GM12878 (cell line): Measurements from ENCODE around the gene DDX54. TPM values are rescaled to one million over a fixed set of nuclear protein-coding genes. Genes with fewer than 3 reads are reported as not detected.

Experiments used
- ATAC-seq: fragments of 200-7000 bp; cut with Tn5 transposase; 3 replicates; pipeline ENCODE4 v1.9.1; 2020; ENCODE audit warnings: mild to moderate bottlenecking, moderate library complexity
- BruUV-seq: library from RNA; stranded (reverse); fragments of 400-500 nt; replicated peaks from 2 replicates; lab custom pipeline; 2021; lab: Mats Ljungman, UMichigan
- CTCF ChIA-PET: fragments of 300-600 bp; sonication (Branson Sonifier 250); formaldehyde crosslinking; extraction: SDS; loops from one replicate; lab custom pipeline; 2021; ENCODE audit warnings: inconsistent platforms; lab: Yijun Ruan, JAX
- POLR2A ChIA-PET: fragments of 350-600 bp; formaldehyde crosslinking; extraction: SDS; loops from one replicate; lab custom pipeline; 2021; ENCODE audit warnings: inconsistent platforms; lab: Charles Lee
- RAD21 ChIA-PET: fragments of 300-600 bp; sonication (Branson Sonifier 250); formaldehyde crosslinking; loops from one replicate; lab custom pipeline; 2023; ENCODE audit warnings: antibody characterized with exemption; ENCODE audit not compliant: unreplicated experiment; lab: Charles Lee
- SMC1A ChIA-PET: fragments of 300-600 bp; sonication (Branson Sonifier 250); formaldehyde crosslinking; loops from one replicate; lab custom pipeline; 2023; ENCODE audit not compliant: unreplicated experiment, uncharacterized antibody; lab: Charles Lee
- DNase-seq: peaks from one replicate; pipeline ENCODE4 v3.0.0-alpha.2; 2011; ENCODE audit warnings: low read depth, low spot score
- FAIRE-seq: peaks from 3 replicates; lab custom pipeline; 2011; peaks lifted over from hg19 to GRCh38; lab: Jason Lieb, UNC
- H2AFZ ChIP-seq: 2 replicates; pipeline ENCODE4 v1.6.0; 2011; ENCODE audit warnings: low read depth, low read length, control low read depth; ENCODE audit not compliant: control insufficient read depth
- H3K27ac ChIP-seq: 2 replicates; pipeline ENCODE4 v1.5.1; 2011; ENCODE audit warnings: control low read depth; ENCODE audit not compliant: control insufficient read depth, insufficient read depth
- H3K27me3 ChIP-seq, 2 experiments: replicated peaks in 1 of 2; 2 replicates each; pipeline versions ENCODE4 v1.6.0 to v1.6.1; 2011; ENCODE audit warnings: low read length in 1 of 2; ENCODE audit not compliant: control insufficient read depth in 2 of 2, insufficient read depth in 2 of 2
- H3K36me3 ChIP-seq, 2 experiments: 2 replicates each; pipeline ENCODE4 v1.5.1; 2011; ENCODE audit warnings: low read length in 1 of 2; ENCODE audit not compliant: control insufficient read depth in 2 of 2, insufficient read depth in 2 of 2
- H3K4me1 ChIP-seq: 2 replicates; pipeline ENCODE4 v1.6.1; 2011; ENCODE audit warnings: mild to moderate bottlenecking, low read length, moderate library complexity, mixed read lengths; ENCODE audit not compliant: control insufficient read depth, insufficient read depth
- H3K4me2 ChIP-seq: 2 replicates; pipeline ENCODE4 v1.6.0; 2011; ENCODE audit warnings: control low read depth; ENCODE audit not compliant: control insufficient read depth, insufficient read depth
- H3K4me3 ChIP-seq: fragments of 200-600 bp; sonication (generic); 2 replicates; pipeline ENCODE4 v1.5.1; 2016
- H3K79me2 ChIP-seq: 2 replicates; pipeline ENCODE4 v1.6.0; 2011; ENCODE audit warnings: low read length; ENCODE audit not compliant: control insufficient read depth, insufficient read depth
- H3K9ac ChIP-seq: 2 replicates; pipeline ENCODE4 v1.8.0; 2011; ENCODE audit warnings: low read length, control low read depth, mixed read lengths; ENCODE audit not compliant: control insufficient read depth, insufficient read depth
- H3K9me3 ChIP-seq: replicated peaks from 3 replicates; pipeline ENCODE4 v1.5.1; 2011; ENCODE audit warnings: mild to moderate bottlenecking, low read length; ENCODE audit not compliant: control insufficient read depth, insufficient read depth
- H4K20me1 ChIP-seq: 2 replicates; pipeline ENCODE4 v1.6.0; 2011; ENCODE audit not compliant: control insufficient read depth, insufficient read depth
- CBX3 ChIP-seq: fragments of 200-600 bp; sonication (generic); IDR thresholded peaks from 2 replicates; pipeline ENCODE4 v1.6.1; 2016; ENCODE audit warnings: low read depth, borderline replicate concordance
- EGR1 ChIP-seq, 2 experiments: IDR thresholded peaks; 1 replicate in 1 of 2; 2 replicates in 1 of 2; pipeline ENCODE4 v1.6.1; 2011 to 2012; ENCODE audit warnings: low read depth in 2 of 2, low read length in 2 of 2, borderline replicate concordance in 1 of 2, mild to moderate bottlenecking in 1 of 2, moderate library complexity in 1 of 2
- RAD21 ChIP-seq: IDR thresholded peaks from 2 replicates; pipeline ENCODE4 v1.6.1; 2011; ENCODE audit warnings: mild to moderate bottlenecking, low read depth, low read length, moderate library complexity; ENCODE audit not compliant: insufficient read depth
- SPI1 ChIP-seq: IDR thresholded peaks from 2 replicates; pipeline ENCODE4 v1.6.1; 2011; ENCODE audit warnings: low read depth, mild to moderate bottlenecking, low read length, moderate library complexity, borderline replicate concordance; ENCODE audit not compliant: insufficient read depth
- SREBF2 ChIP-seq: IDR thresholded peaks from 2 replicates; pipeline ENCODE4 v1.6.1; 2012; ENCODE audit warnings: mild to moderate bottlenecking, low read length
- WGBS: methylation state at CpG from one replicate; pipeline ENCODE4 v1.1.6; 2016; ENCODE audit warnings: low lambda C conversion rate; ENCODE audit not compliant: insufficient replicate concordance, insufficient coverage; ENCODE audit errors: missing lambda C conversion rate; 5-methylcytosine and 5-hydroxymethylcytosine counted together
- in situ Hi-C: fragments of 300-500 bp; cut with MboI; formaldehyde crosslinking; loops from 9 replicates; pipeline ENCODE4 v1.14.3; 2018; ENCODE audit warnings: mixed read lengths
- intact Hi-C: fragments of 100-400 bp; cut with micrococcal nuclease; formaldehyde crosslinking; loops from one replicate; pipeline ENCODE4 v1.14.2; 2022; ENCODE audit not compliant: unreplicated experiment
- polyA plus RNA-seq, 11 experiments: library from polyadenylated mRNA; depleted of rRNA in 4 of 11; unstranded in 6 of 11; stranded (reverse) in 5 of 11; fragments of >200 nt; fragmentation: Nextera tagmentation in 4 of 11; fragmentation: Illumina TruSeq in 1 of 11; extraction: Ambion mirVana in 4 of 11; extraction: Trizol in 1 of 11; gene quantifications; 1 replicate in 1 of 11; 2 replicates in 10 of 11; pipeline versions ENCODE4 v1.2.1 to v1.2.3, GENCODE V29; 2011 to 2016; ENCODE audit warnings: inconsistent platforms in 2 of 11, missing spikeins in 2 of 11, low read depth in 1 of 11
- total RNA-seq, 4 experiments: library from RNA; depleted of rRNA in 3 of 4; stranded (reverse); fragments of >200 nt in 3 of 4; fragmentation: Illumina TruSeq in 1 of 4; extraction: Trizol in 1 of 4; gene quantifications; 2 replicates each; pipeline versions ENCODE4 v1.2.1 to v1.2.3, GENCODE V29; 2013 to 2021
- TF ChIP-seq, protein P1 (sequence below): fragments of 450-650 bp; IDR thresholded peaks from 2 replicates; pipeline ENCODE4 v1.6.1; 2017; ENCODE audit warnings: low read depth, mild to moderate bottlenecking, moderate library complexity

The DDX54 gene
- total and polyA plus RNA-seq, 10 of the 15 experiments (the other 5 are each of a cell fraction or from before 2014, with no cell fraction given): 1.9 to 115 (median 56.3) TPM

DNA sequence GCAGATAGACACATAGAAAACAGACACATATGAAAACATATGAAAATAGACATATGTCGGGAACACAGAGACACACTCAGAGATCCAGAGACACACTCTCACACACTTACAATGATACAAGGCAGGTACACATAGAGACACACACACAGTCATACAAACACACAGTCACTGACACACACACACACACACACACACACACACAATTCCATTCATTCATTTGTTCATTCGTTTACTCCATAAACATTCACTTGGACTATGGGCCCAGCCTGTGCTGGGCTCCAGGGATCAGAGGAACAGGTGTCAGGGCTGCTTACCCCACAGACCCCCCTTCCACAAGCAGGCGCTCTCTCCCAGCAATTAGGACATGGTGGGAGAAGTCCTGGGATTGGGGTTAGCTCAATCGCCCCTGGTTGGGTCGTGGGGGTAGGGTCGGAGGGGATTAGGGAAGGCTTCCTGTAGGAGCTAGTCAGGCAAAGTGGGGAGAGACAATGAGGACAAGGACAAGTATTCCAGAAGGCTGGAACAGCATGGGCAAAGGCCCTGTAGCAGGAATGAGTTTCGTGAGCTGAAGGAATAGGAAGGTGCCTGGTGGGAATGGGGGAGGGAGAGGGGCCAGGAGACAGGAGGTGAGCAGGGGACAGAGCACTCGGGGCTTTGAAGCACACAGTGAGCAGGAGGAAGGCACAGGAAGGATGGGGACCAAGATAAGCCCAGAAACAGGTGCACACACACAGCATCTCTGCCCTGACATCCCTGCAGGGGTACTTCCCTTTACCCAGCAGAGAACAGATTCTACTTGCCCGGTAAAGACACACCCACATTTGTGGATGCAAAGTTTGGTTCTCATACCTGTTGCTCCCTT is 56.2 kb downstream of the DDX54 start (continued):
- TF ChIP-seq EGR1 (IDR thresholded peaks at IDR 0.05; ENCODE audit: borderline replicate concordance in 1 of 2, low read depth in 2 of 2, low read length in 2 of 2): no peak

DNA sequence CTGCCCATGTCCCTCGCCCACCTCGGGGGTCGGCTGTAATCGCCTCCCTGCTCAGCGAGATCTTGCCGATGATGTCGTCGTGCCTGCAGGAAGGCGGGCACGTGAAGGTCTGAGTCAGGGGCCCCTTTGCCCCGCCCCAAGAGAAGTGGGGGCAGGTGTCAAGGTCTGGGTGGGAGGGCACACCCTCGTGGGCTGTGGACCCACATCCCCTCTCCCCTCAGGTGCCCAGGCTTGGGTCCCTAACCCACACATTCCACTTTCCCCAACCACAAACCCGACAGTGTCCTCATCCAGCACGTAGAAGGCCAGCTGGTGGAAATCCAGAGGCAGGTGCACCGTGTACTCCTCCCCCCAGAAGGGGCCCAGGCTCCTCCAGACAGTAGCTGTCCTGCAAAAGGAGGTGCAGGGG is 57.5 kb downstream of the DDX54 start:
- Histone ChIP-seq H3K9ac (no peak overlapping the region), H3K27me3 (no peaks in the 10 kb centered on the region), H3K4me1 (peaks cover 3% of the 10 kb centered on the region; the same call in 1 of the 2 replicates), H2AFZ (no peak overlapping the region), H3K4me2 (no peak overlapping the region), H3K4me3 (no peak overlapping the region), H4K20me1 (no peaks in the 10 kb centered on the region), H3K9me3 (no peaks in the 10 kb centered on the region; the same call in 2 of the 3 replicates), H3K79me2 (no peaks in the 10 kb centered on the region), H3K36me3 (no peaks in the 10 kb centered on the region), H3K27ac (no peak overlapping the region)
- intact Hi-C loops (no loop called here), in situ Hi-C loops (no loop called here)
- no TSS peak for BruUV-seq
- FAIRE-seq: no peak
- no peak for DNase-seq
- ChIA-PET RAD21 (interaction anchor here (0.5 kb wide), 1 partner anchor 38 kb away, joined by 3 read pairs; no protein-coding TSS in a partner anchor), SMC1A (interaction anchor here (0.9 kb wide), 1 partner anchor 25 kb away, joined by 3 read pairs; no protein-coding TSS in a partner anchor), CTCF (interaction anchor here (0.9 kb wide), 1 partner anchor 10 kb away, joined by 5 read pairs; no protein-coding TSS in a partner anchor), POLR2A (no interaction called here)
- 11% methylated on average over 15 of the region's 15 CpGs for WGBS
- ATAC-seq: no peak
- TF ChIP-seq SPI1: no peak
- no peak for TF ChIP-seq SREBF2
- TF ChIP-seq RAD21: no peak
- TF ChIP-seq, protein P1, sequence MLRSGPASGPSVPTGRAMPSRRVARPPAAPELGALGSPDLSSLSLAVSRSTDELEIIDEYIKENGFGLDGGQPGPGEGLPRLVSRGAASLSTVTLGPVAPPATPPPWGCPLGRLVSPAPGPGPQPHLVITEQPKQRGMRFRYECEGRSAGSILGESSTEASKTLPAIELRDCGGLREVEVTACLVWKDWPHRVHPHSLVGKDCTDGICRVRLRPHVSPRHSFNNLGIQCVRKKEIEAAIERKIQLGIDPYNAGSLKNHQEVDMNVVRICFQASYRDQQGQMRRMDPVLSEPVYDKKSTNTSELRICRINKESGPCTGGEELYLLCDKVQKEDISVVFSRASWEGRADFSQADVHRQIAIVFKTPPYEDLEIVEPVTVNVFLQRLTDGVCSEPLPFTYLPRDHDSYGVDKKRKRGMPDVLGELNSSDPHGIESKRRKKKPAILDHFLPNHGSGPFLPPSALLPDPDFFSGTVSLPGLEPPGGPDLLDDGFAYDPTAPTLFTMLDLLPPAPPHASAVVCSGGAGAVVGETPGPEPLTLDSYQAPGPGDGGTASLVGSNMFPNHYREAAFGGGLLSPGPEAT: no peak
- no peak for TF ChIP-seq CBX3
